HG02642 (cell line): ENCODE results near the gene NPVF.
A peak's percentile ranks its signal among the peaks of the same experiment; 100 is the strongest.

Source experiments
- ATAC-seq: cut with Tn5 transposase; IDR thresholded peaks from one replicate; pipeline ENCODE4 v1.9.1; 2021; ENCODE audit warnings: mild to moderate bottlenecking; ENCODE audit not compliant: unreplicated experiment, poor library complexity

Gene NPVF

DNA sequence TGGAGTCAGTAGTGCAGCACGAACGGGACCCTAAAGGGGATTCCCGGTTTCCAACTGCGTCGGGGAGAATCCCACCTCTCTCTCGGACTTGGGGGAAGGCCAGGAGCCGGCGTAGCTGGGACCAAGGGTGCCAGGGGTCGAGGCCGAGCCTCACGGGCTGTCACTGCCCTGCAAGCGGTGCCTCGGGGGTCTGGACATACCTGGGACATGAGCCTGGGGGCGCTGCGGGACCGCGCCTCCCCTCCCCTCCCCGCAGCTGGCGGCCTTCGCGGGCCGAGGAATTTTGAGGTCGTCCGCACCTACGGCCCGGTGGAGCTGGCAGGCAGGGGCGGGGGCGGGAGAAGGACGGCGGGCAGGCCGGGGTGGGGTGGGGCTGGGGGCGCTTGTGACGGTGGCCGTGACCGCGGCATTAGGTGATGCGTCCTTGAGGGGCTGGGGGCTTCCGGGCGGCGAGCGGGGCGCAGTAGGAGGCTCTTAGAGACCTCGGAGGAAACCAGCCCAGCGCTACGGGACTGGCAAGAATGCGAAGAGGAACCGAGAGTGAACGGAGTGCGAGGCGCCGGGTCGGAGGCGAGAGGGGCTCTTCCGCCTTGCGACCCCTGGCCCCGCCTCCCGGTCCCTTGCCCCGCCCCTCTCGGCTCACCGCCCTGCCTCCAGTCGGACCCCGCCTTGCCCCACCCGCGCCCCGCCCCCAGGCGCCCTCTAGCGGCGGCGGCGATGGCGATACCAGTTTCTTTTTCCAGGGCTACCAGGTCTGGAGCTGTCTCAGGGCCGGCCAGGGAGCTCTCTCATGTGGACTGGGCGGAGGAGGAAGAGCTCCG is 48.3 kb downstream of the NPVF start:
- peak; percentile 96 for ATAC-seq

DNA sequence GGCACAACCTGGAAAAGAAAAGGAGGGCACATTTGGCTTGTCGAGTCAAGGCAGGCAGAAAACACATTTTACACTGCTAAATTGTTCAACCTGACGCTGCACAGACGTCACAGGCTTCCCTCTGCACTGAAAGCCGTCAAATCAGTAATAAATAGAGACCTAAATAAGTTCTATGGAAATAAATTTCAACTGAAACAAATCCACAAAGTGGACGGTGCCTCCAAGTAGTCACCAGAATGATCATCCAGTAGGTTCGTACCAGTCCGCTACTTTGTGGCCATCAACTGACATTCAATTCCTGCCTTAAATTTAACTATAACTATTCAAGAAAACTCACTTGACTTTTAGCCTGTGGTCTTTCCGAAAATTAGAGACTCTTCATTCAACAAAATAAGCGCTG is 49.0 kb downstream of the NPVF start:
- no peak for ATAC-seq
